Mucosa of descending colon (tissue), 3 donors: Measurements from ENCODE around the gene ITGA1. TPM values are rescaled to one million over a fixed set of nuclear protein-coding genes. Genes with fewer than 3 reads are reported as not detected.

Source experiments
- ATAC-seq: fragments of 200-7000 bp; cut with Tn5 transposase; one replicate; pipeline ENCODE4 v1.9.1; 2020; ENCODE audit warnings: mild to moderate bottlenecking, moderate library complexity
- DNase-seq, 3 donors: peaks; one replicate each; pipeline ENCODE4 v3.0.0-alpha.2; 2020
- H3K36me3 ChIP-seq: fragments of 200-600 bp; one replicate; pipeline ENCODE4 v1.8.0; 2021; ENCODE audit warnings: low read depth, mild to moderate bottlenecking
- H3K4me1 ChIP-seq: fragments of 200-600 bp; one replicate; pipeline ENCODE4 v1.8.0; 2021; ENCODE audit warnings: low read depth, mild to moderate bottlenecking
- H3K4me3 ChIP-seq: fragments of 200-600 bp; one replicate; pipeline ENCODE4 v1.8.0; 2021; ENCODE audit warnings: mild to moderate bottlenecking
- H3K9me3 ChIP-seq: fragments of 200-600 bp; one replicate; pipeline ENCODE4 v1.8.0; 2021; ENCODE audit warnings: mild to moderate bottlenecking
- intact Hi-C, 2 donors: fragments of 100-400 bp; cut with DNase I in 1 of 2; cut with micrococcal nuclease in 1 of 2; formaldehyde crosslinking; loops; one replicate each; pipeline versions ENCODE4 v1.11.0 to v1.11.1; 2022; cut with DNase I, micrococcal nuclease
- total RNA-seq, 3 donors: library from RNA; stranded (reverse); fragmentation: NEBNext Ultra II Directional in 2 of 3; extraction: Animal tissue kit (Norgen Biotek cat#: 25700) in 2 of 3; gene quantifications; one replicate each; pipeline versions ENCODE4 v1.2.1 to v1.2.4, GENCODE V29; 2021 to 2023
- TF ChIP-seq, protein P1 (sequence below): fragments of 200-600 bp; IDR thresholded peaks from one replicate; pipeline ENCODE4 v1.8.0; 2022; ENCODE audit warnings: antibody characterized with exemption, mild to moderate bottlenecking
- donor health status: DM: no; HTN: no; CAD: no; lungs with moderate emphysema.
- donor health status: DM: no; HTN: no; CAD: no.
- donor health status: DM: no; HTN: yes; CAD: no.

Gene ITGA1
- total RNA-seq, 3 donors from 2014 or later = 18.7 to 207 (median 42.0) TPM

GRCh38 chr5:52807037-52807436 lies 19.3 kb downstream of the ITGA1 start:
- ATAC-seq (no peak), DNase-seq (no peak)
- intact Hi-C loops = no loop called here
- Histone ChIP-seq H3K36me3 (no peaks in the 10 kb centered on the region), H3K9me3 (no peaks in the 10 kb centered on the region), H3K4me3 (no peak overlapping the region), H3K4me1 (peaks cover 14% of the 10 kb centered on the region)
- TF ChIP-seq, protein P1, sequence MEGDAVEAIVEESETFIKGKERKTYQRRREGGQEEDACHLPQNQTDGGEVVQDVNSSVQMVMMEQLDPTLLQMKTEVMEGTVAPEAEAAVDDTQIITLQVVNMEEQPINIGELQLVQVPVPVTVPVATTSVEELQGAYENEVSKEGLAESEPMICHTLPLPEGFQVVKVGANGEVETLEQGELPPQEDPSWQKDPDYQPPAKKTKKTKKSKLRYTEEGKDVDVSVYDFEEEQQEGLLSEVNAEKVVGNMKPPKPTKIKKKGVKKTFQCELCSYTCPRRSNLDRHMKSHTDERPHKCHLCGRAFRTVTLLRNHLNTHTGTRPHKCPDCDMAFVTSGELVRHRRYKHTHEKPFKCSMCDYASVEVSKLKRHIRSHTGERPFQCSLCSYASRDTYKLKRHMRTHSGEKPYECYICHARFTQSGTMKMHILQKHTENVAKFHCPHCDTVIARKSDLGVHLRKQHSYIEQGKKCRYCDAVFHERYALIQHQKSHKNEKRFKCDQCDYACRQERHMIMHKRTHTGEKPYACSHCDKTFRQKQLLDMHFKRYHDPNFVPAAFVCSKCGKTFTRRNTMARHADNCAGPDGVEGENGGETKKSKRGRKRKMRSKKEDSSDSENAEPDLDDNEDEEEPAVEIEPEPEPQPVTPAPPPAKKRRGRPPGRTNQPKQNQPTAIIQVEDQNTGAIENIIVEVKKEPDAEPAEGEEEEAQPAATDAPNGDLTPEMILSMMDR = no peak

- Histone ChIP-seq H3K4me1 (peaks cover 7% of the 10 kb centered on the region), H3K4me3 (no peak overlapping the region), H3K36me3 (no peaks in the 10 kb centered on the region), H3K9me3 (no peaks in the 10 kb centered on the region)
- intact Hi-C loops = no loop called here
- DNase-seq (no peak), ATAC-seq (no peak)
- TF ChIP-seq, protein P1 = no peak
Measured at GRCh38 chr5:52807723-52808122, 20.0 kb downstream of the ITGA1 start.

DNA sequence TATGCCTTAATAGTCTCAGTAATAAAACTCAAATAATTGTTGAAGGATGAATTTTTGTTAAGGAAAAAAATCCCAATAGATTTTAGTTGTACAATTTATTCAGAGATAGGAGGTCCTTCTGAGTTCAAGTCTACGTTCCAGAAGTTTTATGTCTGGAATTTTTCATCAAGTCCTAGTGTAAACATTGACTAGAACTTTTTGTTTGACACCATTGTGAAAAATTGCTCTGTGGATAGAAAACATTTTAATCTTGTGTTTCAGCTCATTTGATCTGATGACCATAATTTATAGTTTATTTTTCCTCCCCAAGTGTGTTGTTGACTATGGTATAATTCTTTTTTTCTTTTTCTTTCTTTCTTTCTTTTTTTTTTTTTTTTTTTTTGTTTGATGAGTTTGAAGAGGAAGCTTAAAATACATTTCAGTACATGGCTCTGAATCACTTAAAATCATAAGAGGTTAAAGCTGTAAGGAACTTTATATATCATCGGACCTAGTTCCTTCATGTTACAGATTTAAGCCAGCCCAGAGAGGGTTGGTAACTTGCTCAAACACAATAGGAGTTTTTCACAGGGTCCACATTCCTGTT lies 20.7 kb downstream of the ITGA1 start:
- DNase-seq (no peak), ATAC-seq (no peak)
- TF ChIP-seq, protein P1 = no peak
- Histone ChIP-seq H3K36me3 (no peaks in the 10 kb centered on the region), H3K4me3 (no peak overlapping the region), H3K4me1 (peaks cover under 1% of the 10 kb centered on the region), H3K9me3 (no peaks in the 10 kb centered on the region)
- intact Hi-C loops = no loop called here

DNA sequence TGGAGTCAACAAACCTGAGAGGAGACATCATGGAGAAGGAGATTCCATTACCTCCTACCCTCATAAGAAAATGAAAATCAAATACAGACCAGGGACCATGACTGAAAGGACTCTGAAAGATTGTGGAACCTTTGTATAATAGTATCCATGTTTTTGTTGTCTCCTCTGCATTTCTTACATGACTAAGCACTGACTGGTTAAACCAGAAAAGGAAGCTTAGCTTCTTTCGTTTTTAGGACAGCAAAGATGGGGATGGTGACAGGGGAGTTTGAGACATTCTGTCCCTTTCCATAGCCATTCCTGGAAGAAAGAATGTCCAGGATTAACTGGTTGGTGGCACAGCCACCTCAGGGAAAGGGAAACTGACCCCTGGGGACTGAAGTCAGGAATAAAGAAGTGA lies 22.2 kb downstream of the ITGA1 start:
- intact Hi-C loops = no loop called here
- TF ChIP-seq, protein P1 = no peak

GRCh38 chr5:52810426-52810825 lies 22.7 kb downstream of the ITGA1 start:
- intact Hi-C loops = no loop called here
- H3K9me3 ChIP-seq = no peaks in the 10 kb centered on the region
- no peaks in the 10 kb centered on the region for H3K4me1 ChIP-seq
- H3K36me3 ChIP-seq = no peaks in the 10 kb centered on the region
- H3K4me3 ChIP-seq = no peak overlapping the region
- DNase-seq = no peak
- TF ChIP-seq, protein P1 = no peak
- ATAC-seq = no peak

More for the DNA sequence above, 22.2 kb downstream of the ITGA1 start:
- Histone ChIP-seq H3K4me1 (no peaks in the 10 kb centered on the region), H3K9me3 (no peaks in the 10 kb centered on the region), H3K4me3 (no peak overlapping the region), H3K36me3 (no peaks in the 10 kb centered on the region)
- no peak for DNase-seq
- ATAC-seq = no peak
